Activated naive CD4-positive, alpha-beta T cell treated with anti-CD3 and anti-CD28 coated beads for 36 hours (primary cell): Measurements from ENCODE around the gene SINHCAF. TPM values are rescaled to one million over a fixed set of nuclear protein-coding genes. Genes with fewer than 3 reads are reported as not detected.

Experiments used
- CTCF ChIA-PET: fragments of 350-600 bp; sonication (Branson Sonifier 250); formaldehyde crosslinking; loops from one replicate; lab custom pipeline; 2021; ENCODE audit warnings: antibody characterized with exemption; lab: Charles Lee
- DNase-seq: peaks from one replicate; pipeline ENCODE4 v3.0.0-alpha.2; 2020
- H3K27ac Mint-ChIP-seq: one replicate; pipeline ENCODE4 v1.8.0; 2021; ENCODE audit warnings: mild to moderate bottlenecking, mixed read lengths
- H3K27me3 Mint-ChIP-seq: one replicate; pipeline ENCODE4 v1.8.0; 2021; ENCODE audit warnings: low read depth, mixed read lengths
- H3K36me3 Mint-ChIP-seq: one replicate; pipeline ENCODE4 v1.8.0; 2021; ENCODE audit warnings: low read depth, mixed read lengths
- H3K4me1 Mint-ChIP-seq: one replicate; pipeline ENCODE4 v1.8.0; 2021; ENCODE audit warnings: low read depth, mixed read lengths
- H3K4me3 Mint-ChIP-seq: one replicate; pipeline ENCODE4 v1.8.0; 2021; ENCODE audit warnings: mild to moderate bottlenecking, moderate library complexity, mixed read lengths
- H3K9me3 Mint-ChIP-seq: one replicate; pipeline ENCODE4 v1.8.0; 2021; ENCODE audit warnings: mixed read lengths
- intact Hi-C: fragments of 100-400 bp; cut with micrococcal nuclease; formaldehyde crosslinking; loops from one replicate; pipeline ENCODE4 v1.15.1; 2023
- total RNA-seq, 2 experiments: library from RNA; stranded (reverse); gene quantifications; one replicate each; pipeline ENCODE4 v1.2.3, GENCODE V29; 2021

SINHCAF gene
- total RNA-seq, 2 experiments from 2014 or later, result 158 to 169 TPM

DNA sequence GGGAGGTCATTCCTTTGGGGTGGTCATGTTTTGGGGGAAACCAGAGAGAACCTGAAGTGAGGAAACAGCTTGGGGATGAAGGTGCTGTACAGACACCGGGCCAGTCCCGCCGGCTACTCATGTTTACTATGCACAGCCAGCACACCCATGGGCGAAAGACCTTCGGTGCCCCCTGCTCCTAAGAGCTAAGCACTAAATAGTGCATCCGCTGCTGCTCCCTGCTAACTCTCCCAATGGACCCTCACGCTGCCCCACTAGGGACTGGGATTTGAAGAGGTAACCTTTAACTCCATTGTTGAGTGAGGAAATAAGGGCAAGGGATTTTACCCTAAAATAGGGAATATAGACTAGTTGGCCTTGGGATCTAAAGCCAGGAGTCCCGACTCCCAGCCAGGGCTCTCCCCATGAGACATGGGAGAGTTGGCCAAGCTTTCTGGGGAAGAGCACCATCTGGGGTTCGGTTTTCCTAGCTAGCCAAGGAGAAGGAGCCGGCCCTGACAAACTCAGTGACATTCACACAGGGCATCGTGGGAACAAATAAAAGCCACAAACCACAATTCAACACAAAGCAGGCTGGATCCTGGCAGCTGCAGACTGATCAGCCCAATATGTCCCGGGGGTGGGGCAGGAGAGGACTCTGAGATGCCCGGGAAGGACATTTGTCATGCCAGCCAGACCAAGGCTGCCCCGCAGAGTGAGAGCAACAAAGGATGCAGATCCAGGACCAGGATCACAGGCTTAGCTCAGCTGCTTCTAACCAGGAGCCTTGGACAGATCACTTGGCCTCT is 91.7 kb downstream of the SINHCAF start:
- CTCF ChIA-PET, result interaction anchor here (0.5 to 5.3 kb wide), 5 partner anchors 38 to 387 kb away, joined by 3 to 46 read pairs (median 3); no protein-coding TSS in a partner anchor
- no peak for DNase-seq

GRCh38 chr12:31233061-31233730 is 92.8 kb downstream of the SINHCAF start:
- Mint-ChIP-seq H3K4me3 (no peak overlapping the region), H3K9me3 (peaks cover 2% of the 10 kb centered on the region), H3K4me1 (no peaks in the 10 kb centered on the region), H3K36me3 (no peaks in the 10 kb centered on the region), H3K27me3 (peaks cover 21% of the 10 kb centered on the region), H3K27ac (no peak overlapping the region)
- intact Hi-C loops, result no loop called here
- CTCF ChIA-PET, result interaction anchor here (0.7 to 1.1 kb wide), 2 partner anchors 39 to 410 kb away, joined by 3 read pairs; no protein-coding TSS in a partner anchor
- no peak for DNase-seq

More for the DNA sequence above, 91.7 kb downstream of the SINHCAF start:
- no peaks in the 10 kb centered on the region for H3K36me3 Mint-ChIP-seq
- H3K27ac Mint-ChIP-seq, result no peak overlapping the region
- H3K4me3 Mint-ChIP-seq, result no peak overlapping the region
- H3K27me3 Mint-ChIP-seq, result peaks cover 21% of the 10 kb centered on the region
- intact Hi-C loops, result no loop called here
- H3K4me1 Mint-ChIP-seq, result no peaks in the 10 kb centered on the region
- peaks cover 2% of the 10 kb centered on the region for H3K9me3 Mint-ChIP-seq

DNA sequence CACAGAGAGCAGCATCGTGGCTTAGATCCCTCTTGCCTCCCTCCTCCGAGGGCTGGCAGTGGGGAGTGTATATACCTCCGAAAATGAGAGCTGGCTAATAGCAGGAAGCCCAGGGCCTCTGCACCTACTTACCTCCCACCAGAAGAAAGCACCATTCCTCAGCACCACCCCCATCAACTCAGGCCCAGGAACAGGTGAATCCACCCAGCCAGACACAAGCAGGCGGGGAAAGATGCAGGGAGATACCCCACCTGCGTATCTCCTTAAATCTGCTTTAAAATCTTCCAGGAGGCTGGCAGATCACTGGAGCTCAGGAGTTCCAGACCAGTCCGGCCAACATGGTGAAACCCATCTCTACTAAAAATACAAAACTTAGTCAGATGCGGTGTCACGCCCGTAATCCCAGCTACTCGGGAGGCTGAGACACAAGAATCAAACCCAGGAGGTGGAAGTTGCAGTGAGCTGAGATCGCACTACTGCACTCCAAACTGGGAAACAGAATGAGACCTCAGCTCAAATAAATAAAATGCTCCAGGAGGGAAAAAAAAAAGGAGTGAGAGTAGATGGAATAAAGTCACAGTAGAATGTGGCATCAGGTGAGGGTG is 93.5 kb downstream of the SINHCAF start:
- no peaks in the 10 kb centered on the region for H3K36me3 Mint-ChIP-seq
- H3K27ac Mint-ChIP-seq, result no peak overlapping the region
- CTCF ChIA-PET, result interaction anchor here (0.6 to 1.1 kb wide), 3 partner anchors 39 to 411 kb away, joined by 3 read pairs; no protein-coding TSS in a partner anchor
- intact Hi-C loops, result no loop called here
- peaks cover 14% of the 10 kb centered on the region for H3K27me3 Mint-ChIP-seq
- H3K9me3 Mint-ChIP-seq, result peaks cover 2% of the 10 kb centered on the region
- H3K4me3 Mint-ChIP-seq, result no peak overlapping the region
- no peak for DNase-seq
- no peaks in the 10 kb centered on the region for H3K4me1 Mint-ChIP-seq

DNA sequence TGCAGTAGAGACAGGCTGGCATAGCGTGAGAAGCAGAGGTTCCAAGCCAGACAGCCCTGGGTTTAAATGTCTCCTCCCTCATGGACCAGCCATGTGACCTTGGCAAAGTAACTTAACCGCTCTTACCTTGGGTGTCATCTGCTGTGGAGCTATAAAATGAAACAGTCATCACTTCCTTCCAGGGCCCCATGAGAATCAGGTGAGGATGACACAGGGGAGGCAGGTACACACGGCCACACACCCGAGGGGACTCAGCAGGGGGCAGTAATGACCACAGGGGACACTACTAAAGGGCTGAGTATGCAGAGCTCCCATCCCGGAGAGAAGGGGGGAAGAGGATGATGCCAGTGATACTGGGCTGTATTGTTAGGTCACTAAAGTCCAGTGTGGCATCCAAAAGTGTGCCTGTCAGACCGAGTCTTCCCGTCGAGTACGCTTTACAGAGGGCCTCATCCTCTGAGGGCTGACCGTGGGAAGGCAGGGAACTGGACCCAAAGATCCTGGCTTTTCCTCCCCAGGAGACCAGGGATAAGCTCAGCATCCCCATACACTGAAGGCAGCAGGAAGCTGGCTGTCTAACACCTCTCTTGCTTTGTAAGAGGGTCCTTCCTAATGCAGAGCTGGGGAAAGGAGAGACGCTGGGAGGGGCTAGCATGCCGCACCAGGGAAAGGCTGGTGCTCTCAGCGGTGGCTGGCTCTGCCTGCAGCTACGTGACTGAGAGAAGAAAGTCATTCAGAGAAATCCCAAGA is 94.2 kb downstream of the SINHCAF start:
- CTCF ChIA-PET, result no interaction called here
- intact Hi-C loops, result no loop called here
- peaks cover 10% of the 10 kb centered on the region for H3K27me3 Mint-ChIP-seq
- H3K4me3 Mint-ChIP-seq, result no peak overlapping the region
- no peak overlapping the region for H3K27ac Mint-ChIP-seq
- no peak for DNase-seq
- H3K36me3 Mint-ChIP-seq, result no peaks in the 10 kb centered on the region
- H3K4me1 Mint-ChIP-seq, result no peaks in the 10 kb centered on the region
- H3K9me3 Mint-ChIP-seq, result peaks cover 2% of the 10 kb centered on the region
